ACC112 (cell line): ENCODE data around the gene OR2T35.

Experiments used
- H2AFZ ChIP-seq: fragments of 200-600 bp; sonication (generic); one replicate; pipeline ENCODE4 v1.6.0; 2017; ENCODE audit warnings: antibody characterized with exemption, low read length; ENCODE audit not compliant: unreplicated experiment
- H3K27ac ChIP-seq: fragments of 200-600 bp; sonication (generic); 2 replicates; pipeline ENCODE4 v1.5.1; 2014; ENCODE audit warnings: low read depth, mild to moderate bottlenecking, antibody characterized with exemption, low read length, moderate library complexity
- H3K27me3 ChIP-seq: fragments of 200-600 bp; sonication (generic); 2 replicates; pipeline ENCODE4 v1.6.1; 2014; ENCODE audit warnings: mild to moderate bottlenecking, antibody characterized with exemption, low read length, moderate library complexity, mixed read lengths; ENCODE audit not compliant: insufficient read depth
- H3K36me3 ChIP-seq: fragments of 200-600 bp; sonication (generic); 2 replicates; pipeline ENCODE4 v1.6.1; 2016; ENCODE audit warnings: mild to moderate bottlenecking, antibody characterized with exemption, low read length, moderate library complexity, mixed read lengths; ENCODE audit not compliant: insufficient read depth
- H3K4me1 ChIP-seq: fragments of 200-600 bp; sonication (generic); one replicate; pipeline ENCODE4 v1.6.1; 2016; ENCODE audit warnings: low read length, mixed read lengths; ENCODE audit not compliant: insufficient read depth, unreplicated experiment, control insufficient read depth
- H3K4me3 ChIP-seq: fragments of 200-600 bp; sonication (generic); 2 replicates; pipeline ENCODE4 v1.5.1; 2014; ENCODE audit warnings: mild to moderate bottlenecking, low read depth, low read length
- H3K79me2 ChIP-seq: fragments of 200-600 bp; sonication (generic); one replicate; pipeline ENCODE4 v1.6.0; 2016; ENCODE audit warnings: low read length; ENCODE audit not compliant: control insufficient read depth, unreplicated experiment, insufficient read depth

The OR2T35 gene

DNA sequence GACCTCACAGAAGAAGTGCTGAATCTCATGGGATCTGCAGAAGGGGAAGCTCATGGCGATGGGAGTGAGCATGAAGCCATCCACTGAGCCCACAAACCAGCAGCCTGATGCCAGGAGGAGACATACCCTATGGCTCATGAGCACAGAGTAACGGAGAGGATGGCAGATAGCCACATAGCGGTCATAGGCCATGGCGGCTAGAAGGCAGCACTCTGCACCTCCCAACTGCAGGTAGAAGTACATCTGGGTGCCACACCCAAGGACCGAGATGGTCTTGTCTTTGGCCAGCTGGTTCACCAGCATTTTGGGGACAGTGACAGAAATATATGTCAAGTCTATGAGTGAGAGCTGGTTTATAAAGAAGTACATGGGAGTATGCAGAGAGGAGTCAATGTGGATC, 51.9 kb downstream of the OR2T35 start:
- Histone ChIP-seq H3K36me3 (no peaks in the 10 kb centered on the region), H3K4me3 (no peak overlapping the region), H3K27ac (no peak overlapping the region), H3K27me3 (no peaks in the 10 kb centered on the region), H2AFZ (no peak overlapping the region), H3K79me2 (no peaks in the 10 kb centered on the region), H3K4me1 (no peaks in the 10 kb centered on the region)

DNA sequence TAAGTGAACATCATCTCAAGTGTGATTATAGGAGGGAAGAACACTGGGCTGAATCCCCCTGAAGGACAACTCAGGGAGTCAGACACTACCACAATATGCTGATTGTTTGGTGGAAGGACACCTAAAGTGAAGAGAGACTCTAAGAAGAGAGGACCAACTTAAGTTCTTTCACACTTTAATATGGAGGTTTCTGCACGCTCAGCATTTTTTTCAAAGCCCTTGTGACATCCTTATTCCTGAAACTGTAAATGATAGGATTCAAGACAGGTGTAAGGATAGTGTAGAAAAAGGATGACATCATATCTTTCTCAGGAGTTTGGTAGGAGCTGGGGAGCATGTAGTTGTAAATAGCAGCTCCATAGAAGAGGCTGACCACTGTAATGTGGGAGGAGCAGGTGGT, 52.4 kb downstream of the OR2T35 start:
- H3K4me1 ChIP-seq = no peaks in the 10 kb centered on the region
- no peaks in the 10 kb centered on the region for H3K27me3 ChIP-seq
- no peaks in the 10 kb centered on the region for H3K79me2 ChIP-seq
- H3K4me3 ChIP-seq = no peak overlapping the region
- no peaks in the 10 kb centered on the region for H3K36me3 ChIP-seq
- H3K27ac ChIP-seq = no peak overlapping the region
- no peak overlapping the region for H2AFZ ChIP-seq

DNA sequence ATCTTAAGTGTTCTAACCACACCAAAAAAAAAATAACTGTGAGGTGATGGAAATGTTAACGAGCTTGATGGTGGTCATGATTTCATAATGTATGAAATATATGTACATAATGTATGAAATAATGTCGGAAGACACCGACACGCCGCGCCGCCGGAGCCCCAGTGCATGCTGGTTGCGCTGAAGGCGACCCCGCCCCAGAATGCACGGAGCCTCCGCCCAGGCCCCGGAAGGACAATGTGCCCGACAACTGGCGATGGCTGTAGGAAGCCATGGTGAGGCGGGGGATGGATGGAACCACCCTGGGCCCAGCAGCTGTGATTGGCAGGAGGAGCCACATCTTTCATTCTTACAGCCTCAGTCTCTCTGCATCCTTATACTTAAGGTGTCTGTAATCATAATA, 55.0 kb downstream of the OR2T35 start:
- Histone ChIP-seq H3K4me1 (no peaks in the 10 kb centered on the region), H2AFZ (no peak overlapping the region), H3K79me2 (no peaks in the 10 kb centered on the region), H3K27me3 (no peaks in the 10 kb centered on the region), H3K27ac (no peak overlapping the region), H3K36me3 (no peaks in the 10 kb centered on the region), H3K4me3 (no peak overlapping the region)

DNA sequence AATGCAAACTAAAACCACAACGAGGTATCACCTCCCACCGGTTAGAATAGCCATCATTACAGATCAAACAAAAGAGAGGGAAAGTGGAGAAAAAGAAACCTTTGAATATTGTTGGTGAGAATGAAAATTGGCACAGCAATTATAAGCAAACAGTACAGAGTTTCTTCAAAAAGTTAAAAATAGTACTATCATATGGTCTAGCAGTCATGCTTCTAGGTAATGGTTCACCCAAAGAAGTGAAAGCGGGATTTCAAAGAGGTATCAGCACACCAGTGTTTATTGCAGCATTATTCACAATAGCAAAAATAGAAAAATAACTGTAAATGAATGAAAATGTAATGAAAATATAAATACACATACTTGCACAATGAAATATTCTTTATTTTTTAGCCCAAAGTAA, 55.7 kb downstream of the OR2T35 start:
- Histone ChIP-seq H2AFZ (no peak overlapping the region), H3K27ac (no peak overlapping the region), H3K27me3 (no peaks in the 10 kb centered on the region), H3K4me3 (no peak overlapping the region), H3K4me1 (no peaks in the 10 kb centered on the region), H3K79me2 (no peaks in the 10 kb centered on the region), H3K36me3 (no peaks in the 10 kb centered on the region)
